ENCODE data around the gene APLNR. TPM values are rescaled to one million over a fixed set of nuclear protein-coding genes. Genes with fewer than 3 reads are reported as not detected.

APLNR gene
- total and polyA plus RNA-seq, 2 of the 8 experiments (the other 6 are each of a cell fraction or from before 2014, with no cell fraction given): 0.80 TPM; not detected in 1

GRCh38 chr11:57266157-57266556, 29.1 kb upstream of the APLNR start:
- H3K4me2 ChIP-seq (ENCODE audit: insufficient read depth in 1 of 2, low read depth in 2 of 2, low read length in 2 of 2): no peak overlapping the region
- no peak for FAIRE-seq
- DNase-seq (ENCODE audit: low read depth in 1 of 2, low spot score in 2 of 2): no peak
- TF ChIP-seq GTF2F1 (IDR thresholded peaks at IDR 0.05; ENCODE audit: borderline replicate concordance, low read depth, low read length) (no peak), PHF8 (conservative IDR thresholded peaks at IDR 0.05; ENCODE audit: low read depth, low read length) (no peak)

More at GRCh38 chr11:57266157-57266556, 29.1 kb upstream of the APLNR start:
- ChIA-PET POLR2A (ENCODE audit: partially characterized antibody) (interaction anchor here (1.2 kb wide), 1 partner anchor 28 kb away, joined by 4 read pairs; no protein-coding TSS in a partner anchor), CTCF (ENCODE audit: partially characterized antibody) (interaction anchor here (1.6 to 4.7 kb wide), 2 partner anchors 11 to 16 kb away, joined by 6 to 27 read pairs; no protein-coding TSS in a partner anchor)
- H3K4me3 ChIP-seq (ENCODE audit: extremely low read depth in 1 of 4, insufficient read depth in 2 of 4, low read depth in 3 of 4, low read length in 4 of 4): no peak overlapping the region
- no peak overlapping the region for H2BK20ac ChIP-seq (ENCODE audit: low read length)
- H4K91ac ChIP-seq (replicated peaks; ENCODE audit: insufficient read length, low read length): no peak overlapping the region
- peaks cover 4 to 11% of the 10 kb centered on the region in 2 experiments; a peak in 1 of 4 replicates for H3K9me3 ChIP-seq (ENCODE audit: insufficient read depth in 2 of 2, low read depth in 1 of 2, low read length in 1 of 2)
- H2AK5ac ChIP-seq (ENCODE audit: low read depth, low read length): no peak overlapping the region
- H3K27me3 ChIP-seq (replicated peaks in 1 of 4; ENCODE audit: control insufficient read depth in 3 of 4, extremely low read depth in 1 of 4, insufficient read depth in 3 of 4, low read length in 3 of 4): no peaks in the 10 kb centered on the region
- 0 out of 8 replicates have a peak, but pooled peaks cover 0 to 3% (median 0%) of the 10 kb centered on the region in 4 experiments for H3K36me3 ChIP-seq (ENCODE audit: control insufficient read depth in 2 of 4, insufficient read depth in 4 of 4, low read length in 3 of 4)
- H4K20me1 ChIP-seq (replicated peaks in 1 of 2; ENCODE audit: control insufficient read depth in 1 of 2, insufficient read depth in 2 of 2, low read length in 2 of 2): no peaks in the 10 kb centered on the region
- no peak overlapping the region for H4K5ac ChIP-seq (ENCODE audit: insufficient read length, low read depth, low read length)
- H3K23me2 ChIP-seq (ENCODE audit: low read depth, low read length): no peaks in the 10 kb centered on the region
- H3K14ac ChIP-seq (ENCODE audit: insufficient read length): no peak overlapping the region
- H3K56ac ChIP-seq (replicated peaks; ENCODE audit: insufficient read length, low read depth, low read length): no peak overlapping the region
- no peak overlapping the region for H4K8ac ChIP-seq (ENCODE audit: extremely low read depth, insufficient read depth, low read length)
- no peak overlapping the region for H2BK12ac ChIP-seq (ENCODE audit: low read depth, low read length)
- no peaks in the 10 kb centered on the region for H3K79me1 ChIP-seq (ENCODE audit: low read depth, low read length)
- no peak overlapping the region for H3K9ac ChIP-seq (replicated peaks in 1 of 4; ENCODE audit: extremely low read depth in 1 of 4, low read depth in 3 of 4, low read length in 3 of 4)
- no peak overlapping the region for H2AFZ ChIP-seq (ENCODE audit: low read length)
- H3K27ac ChIP-seq (ENCODE audit: low read depth, low read length): no peak overlapping the region
- no peak overlapping the region for H2BK15ac ChIP-seq (ENCODE audit: low read length)
- no peak overlapping the region for H3K18ac ChIP-seq (ENCODE audit: extremely low read depth, low read length)
- no peak overlapping the region for H2BK5ac ChIP-seq (ENCODE audit: low read depth, low read length)
- H2BK120ac ChIP-seq (replicated peaks; ENCODE audit: low read depth, low read length): no peak overlapping the region
- H3K23ac ChIP-seq (ENCODE audit: insufficient read length): no peak overlapping the region
- H3K4ac ChIP-seq (replicated peaks; ENCODE audit: insufficient read length, low read depth, low read length): no peak overlapping the region
- peaks cover 0 to 4% (median 0%) of the 10 kb centered on the region in 4 experiments; a peak in 3 of 7 replicates for H3K4me1 ChIP-seq (replicated peaks in 1 of 4; ENCODE audit: control insufficient read depth in 3 of 4, insufficient read depth in 4 of 4, low read length in 3 of 4)
- no peaks in the 10 kb centered on the region for H3K79me2 ChIP-seq (ENCODE audit: control insufficient read depth in 1 of 2, insufficient read depth in 2 of 2, low read length in 2 of 2)
